ENCODE results near the gene GLTPD2. TPM values are rescaled to one million over a fixed set of nuclear protein-coding genes. Genes with fewer than 3 reads are reported as not detected.

GLTPD2 gene
- total and polyA plus RNA-seq, 2 experiments from 2014 or later: 0.47 to 1.3 TPM

- TF ChIP-seq ZNF462 (CRISPR knock-in tag; IDR thresholded peaks at IDR 0.05) (no peak), CREB1 (CRISPR knock-in tag; IDR thresholded peaks at IDR 0.05; ENCODE audit: low read depth) (no peak), EZH2phosphoT487 (IDR thresholded peaks at IDR 0.05; ENCODE audit: unreplicated experiment) (no peak)
These were observed 35.4 kb upstream of the GLTPD2 start (continued) for GRCh38 chr17:4753392-4753791.

- Histone ChIP-seq H3F3A (replicated peaks; ENCODE audit: low read depth) (0 out of 2 replicates have a peak, but pooled peaks cover 2% of the 10 kb centered on the region), H3K4me3 (no peak overlapping the region), H3K36me3 (ENCODE audit: insufficient read depth) (no peaks in the 10 kb centered on the region)
- TF ChIP-seq POLR2AphosphoS5 (IDR thresholded peaks at IDR 0.05; ENCODE audit: low read depth) (no peak), ETS1 (IDR thresholded peaks at IDR 0.05) (no peak), STAT1 (IDR thresholded peaks at IDR 0.05; ENCODE audit: unreplicated experiment) (no peak), ZNF114 (CRISPR knock-in tag; IDR thresholded peaks at IDR 0.05) (no peak), NANOG (IDR thresholded peaks at IDR 0.05; ENCODE audit: borderline replicate concordance) (no peak), ZNF462 (CRISPR knock-in tag; IDR thresholded peaks at IDR 0.05) (no peak), JUNB (IDR thresholded peaks at IDR 0.05; ENCODE audit: unreplicated experiment) (no peak), CREB1 (CRISPR knock-in tag; IDR thresholded peaks at IDR 0.05; ENCODE audit: low read depth) (no peak), ZNF331 (CRISPR knock-in tag; IDR thresholded peaks at IDR 0.05; ENCODE audit: low read depth) (no peak)
These were observed 29.0 kb upstream of the GLTPD2 start for GRCh38 chr17:4759776-4760236.

More at GRCh38 chr17:4759776-4760236, 29.0 kb upstream of the GLTPD2 start:
- Histone ChIP-seq H2AFZ (no peak overlapping the region), H3K4me1 (ENCODE audit: insufficient read depth) (no peaks in the 10 kb centered on the region), H3K79me2 (replicated peaks; ENCODE audit: insufficient read depth) (no peaks in the 10 kb centered on the region), H3K27ac (ENCODE audit: low read depth) (no peak overlapping the region), H4K20me1 (replicated peaks; ENCODE audit: insufficient read depth) (no peaks in the 10 kb centered on the region), H3K9me2 (ENCODE audit: insufficient read depth) (no peaks in the 10 kb centered on the region), H3K4me2 (no peak overlapping the region), H3K27me3 (ENCODE audit: insufficient read depth) (no peaks in the 10 kb centered on the region)
- DNase-seq (ENCODE audit: low spot score) (no peak), ATAC-seq (no peak)
- H3K9me3 Mint-ChIP-seq: no peaks in the 10 kb centered on the region
- H3K4me3 Mint-ChIP-seq: no peak overlapping the region
- no peaks in the 10 kb centered on the region for H3K4me1 Mint-ChIP-seq
- H3K27me3 Mint-ChIP-seq (ENCODE audit: insufficient read depth, low read depth, poor library complexity): peaks cover 3% of the 10 kb centered on the region
- H3K27ac Mint-ChIP-seq: no peak overlapping the region
- H3K36me3 Mint-ChIP-seq (ENCODE audit: low read depth): no peaks in the 10 kb centered on the region

Measured in GM23338 (cell line).